IMR-90 (cell line): ENCODE results near the gene MLLT3.

Experiments used
- BHLHE40 ChIP-seq: fragments of 150-350 bp; IDR thresholded peaks from 2 replicates; pipeline ENCODE4 v1.6.1; 2016; ENCODE audit warnings: mild to moderate bottlenecking, low read depth, low read length
- CEBPB ChIP-seq: IDR thresholded peaks from 2 replicates; pipeline ENCODE4 v1.6.1; 2012; ENCODE audit warnings: low read depth, low read length, improper control_type of control experiment
- MXI1 ChIP-seq: IDR thresholded peaks from 2 replicates; pipeline ENCODE4 v1.6.1; 2012; ENCODE audit warnings: low read depth, mild to moderate bottlenecking, low read length, moderate library complexity, borderline replicate concordance
- POLR2A ChIP-seq: IDR thresholded peaks from 2 replicates; pipeline ENCODE4 v1.6.1; 2012; ENCODE audit warnings: mild to moderate bottlenecking, low read depth, low read length
- RCOR1 ChIP-seq: IDR thresholded peaks from 2 replicates; pipeline ENCODE4 v1.6.1; 2012; ENCODE audit warnings: mild to moderate bottlenecking, low read length, improper control_type of control experiment; ENCODE audit not compliant: insufficient replicate concordance
- RFX5 ChIP-seq: IDR thresholded peaks from 2 replicates; pipeline ENCODE4 v1.8.0; 2012; ENCODE audit warnings: low read depth, mild to moderate bottlenecking, low read length, moderate library complexity
- TF ChIP-seq, protein P1 (sequence below): conservative IDR thresholded peaks from 2 replicates; pipeline ENCODE4 v1.5.1; 2012; ENCODE audit warnings: mild to moderate bottlenecking, low read depth, low read length, improper control_type of control experiment
- TF ChIP-seq, protein P2 (sequence below): fragments of 150-350 bp; IDR thresholded peaks from 2 replicates; pipeline ENCODE4 v1.6.1; 2017; ENCODE audit warnings: mild to moderate bottlenecking, antibody characterized with exemption, low read length, low read depth

DNA sequence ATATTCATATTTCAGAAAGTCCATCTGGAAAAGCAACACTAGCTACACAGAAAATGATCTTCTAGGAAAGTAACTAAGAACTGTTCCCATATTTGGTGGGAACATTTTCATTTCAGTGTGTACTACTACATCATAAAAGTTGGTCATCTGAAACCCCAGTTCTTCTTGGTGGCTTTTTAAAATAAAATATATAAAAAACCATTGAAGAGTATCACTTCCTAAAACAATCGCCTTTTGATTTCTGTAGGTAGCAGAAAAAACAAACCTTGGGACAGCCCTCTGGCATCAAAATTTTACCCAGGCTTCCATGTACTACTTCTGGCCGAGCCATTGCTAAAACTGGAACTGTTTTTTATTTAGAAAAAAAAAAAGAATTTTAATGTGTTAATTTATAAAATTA is 158.5 kb downstream of the MLLT3 start:
- TF ChIP-seq, protein P1, sequence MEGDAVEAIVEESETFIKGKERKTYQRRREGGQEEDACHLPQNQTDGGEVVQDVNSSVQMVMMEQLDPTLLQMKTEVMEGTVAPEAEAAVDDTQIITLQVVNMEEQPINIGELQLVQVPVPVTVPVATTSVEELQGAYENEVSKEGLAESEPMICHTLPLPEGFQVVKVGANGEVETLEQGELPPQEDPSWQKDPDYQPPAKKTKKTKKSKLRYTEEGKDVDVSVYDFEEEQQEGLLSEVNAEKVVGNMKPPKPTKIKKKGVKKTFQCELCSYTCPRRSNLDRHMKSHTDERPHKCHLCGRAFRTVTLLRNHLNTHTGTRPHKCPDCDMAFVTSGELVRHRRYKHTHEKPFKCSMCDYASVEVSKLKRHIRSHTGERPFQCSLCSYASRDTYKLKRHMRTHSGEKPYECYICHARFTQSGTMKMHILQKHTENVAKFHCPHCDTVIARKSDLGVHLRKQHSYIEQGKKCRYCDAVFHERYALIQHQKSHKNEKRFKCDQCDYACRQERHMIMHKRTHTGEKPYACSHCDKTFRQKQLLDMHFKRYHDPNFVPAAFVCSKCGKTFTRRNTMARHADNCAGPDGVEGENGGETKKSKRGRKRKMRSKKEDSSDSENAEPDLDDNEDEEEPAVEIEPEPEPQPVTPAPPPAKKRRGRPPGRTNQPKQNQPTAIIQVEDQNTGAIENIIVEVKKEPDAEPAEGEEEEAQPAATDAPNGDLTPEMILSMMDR = no peak
- TF ChIP-seq CEBPB (no peak), RCOR1 (no peak), POLR2A (no peak), MXI1 (no peak), RFX5 (no peak), BHLHE40 (no peak)
- TF ChIP-seq, protein P2, sequence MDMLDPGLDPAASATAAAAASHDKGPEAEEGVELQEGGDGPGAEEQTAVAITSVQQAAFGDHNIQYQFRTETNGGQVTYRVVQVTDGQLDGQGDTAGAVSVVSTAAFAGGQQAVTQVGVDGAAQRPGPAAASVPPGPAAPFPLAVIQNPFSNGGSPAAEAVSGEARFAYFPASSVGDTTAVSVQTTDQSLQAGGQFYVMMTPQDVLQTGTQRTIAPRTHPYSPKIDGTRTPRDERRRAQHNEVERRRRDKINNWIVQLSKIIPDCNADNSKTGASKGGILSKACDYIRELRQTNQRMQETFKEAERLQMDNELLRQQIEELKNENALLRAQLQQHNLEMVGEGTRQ = no peak
